Keratinocyte (primary cell): ENCODE results near the gene GHRH. TPM values are rescaled to one million over a fixed set of nuclear protein-coding genes. Genes with fewer than 3 reads are reported as not detected.

Source experiments
- DNase-seq: peaks from one replicate; pipeline ENCODE4 v3.0.0-alpha.2; 2011; ENCODE audit warnings: low read depth, missing footprints, low spot score
- FAIRE-seq: peaks from 2 replicates; lab custom pipeline; 2011; peaks lifted over from hg19 to GRCh38; lab: Jason Lieb, UNC
- H2AFZ ChIP-seq: 2 replicates; pipeline ENCODE4 v1.6.0; 2012; ENCODE audit warnings: low read length, control low read depth, inconsistent platforms; ENCODE audit not compliant: control insufficient read depth
- H3K27ac ChIP-seq: 2 replicates; pipeline ENCODE4 v1.5.1; 2011; ENCODE audit warnings: low read length; ENCODE audit not compliant: control insufficient read depth, insufficient read depth
- H3K27me3 ChIP-seq: 3 replicates; pipeline ENCODE4 v1.6.0; 2011; ENCODE audit warnings: low read length; ENCODE audit not compliant: control insufficient read depth, insufficient read depth; ENCODE audit errors: extremely low read depth
- H3K36me3 ChIP-seq, 2 experiments: 2 replicates in 1 of 2; 3 replicates in 1 of 2; pipeline ENCODE4 v1.5.1; 2011; ENCODE audit warnings: low read length in 2 of 2, mild to moderate bottlenecking in 1 of 2; ENCODE audit not compliant: control insufficient read depth in 2 of 2, insufficient read depth in 2 of 2; ENCODE audit errors: extremely low read depth in 1 of 2
- H3K4me1 ChIP-seq: 3 replicates; pipeline ENCODE4 v1.5.1; 2011; ENCODE audit warnings: low read length; ENCODE audit not compliant: control insufficient read depth, insufficient read depth; ENCODE audit errors: extremely low read depth
- H3K4me2 ChIP-seq: 3 replicates; pipeline ENCODE4 v1.6.0; 2011; ENCODE audit warnings: low read depth, low read length; ENCODE audit not compliant: control insufficient read depth, insufficient read depth; ENCODE audit errors: extremely low read depth
- H3K4me3 ChIP-seq, 3 experiments: fragments of 200-600 bp in 1 of 3; sonication (generic) in 1 of 3; 2 replicates in 2 of 3; 3 replicates in 1 of 3; pipeline ENCODE4 v1.5.1; 2011 to 2016; ENCODE audit warnings: low read length in 3 of 3, mild to moderate bottlenecking in 3 of 3, control low read depth in 2 of 3, inconsistent platforms in 1 of 3, low read depth in 1 of 3, mixed read lengths in 1 of 3, mixed run types in 1 of 3, moderate library complexity in 1 of 3; ENCODE audit not compliant: control insufficient read depth in 2 of 3, insufficient read depth in 2 of 3; ENCODE audit errors: extremely low read depth in 1 of 3
- H3K79me2 ChIP-seq: 2 replicates; pipeline ENCODE4 v1.6.0; 2012; ENCODE audit warnings: low read length; ENCODE audit not compliant: control insufficient read depth, insufficient read depth
- H3K9ac ChIP-seq: 3 replicates; pipeline ENCODE4 v1.6.0; 2011; ENCODE audit warnings: low read length; ENCODE audit not compliant: control insufficient read depth, insufficient read depth; ENCODE audit errors: extremely low read depth
- H3K9me1 ChIP-seq: 3 replicates; pipeline ENCODE4 v1.6.0; 2011; ENCODE audit warnings: low read length; ENCODE audit not compliant: control insufficient read depth, insufficient read depth; ENCODE audit errors: extremely low read depth
- H3K9me3 ChIP-seq: 2 replicates; pipeline ENCODE4 v1.5.1; 2012; ENCODE audit warnings: low read depth, low read length; ENCODE audit not compliant: control insufficient read depth
- H4K20me1 ChIP-seq: 3 replicates; pipeline ENCODE4 v1.6.0; 2011; ENCODE audit warnings: low read length; ENCODE audit not compliant: control insufficient read depth, insufficient read depth; ENCODE audit errors: extremely low read depth
- EZH2 ChIP-seq: IDR thresholded peaks from one replicate; pipeline ENCODE4 v1.6.1; 2012; ENCODE audit warnings: inconsistent platforms, mild to moderate bottlenecking, low read length, moderate library complexity
- dilution Hi-C: fragments of 300-500 bp; cut with MboI; formaldehyde crosslinking; loops from one replicate; pipeline ENCODE4 v1.7.0; 2020; ENCODE audit warnings: low sequenced_read_pairs; ENCODE audit not compliant: extremely low pct_ligation_motif_present
- polyA plus RNA-seq, 5 experiments: library from polyadenylated mRNA; depleted of rRNA in 3 of 5; stranded (reverse) in 3 of 5; stranded (forward) in 1 of 5; unstranded in 1 of 5; fragments of >200 nt; gene quantifications; 1 replicate in 1 of 5; 2 replicates in 3 of 5; 3 replicates in 1 of 5; pipeline versions ENCODE4 v1.2.1 to v1.2.3, GENCODE V29; 2011 to 2012; ENCODE audit warnings: missing spikeins in 2 of 5, low read depth in 1 of 5, low replicate concordance in 1 of 5
- TF ChIP-seq, protein P1 (sequence below), 3 experiments: IDR thresholded peaks in 1 of 3; conservative IDR thresholded peaks in 1 of 3; optimal IDR thresholded peaks in 1 of 3; 2 replicates in 2 of 3; 3 replicates in 1 of 3; pipeline versions ENCODE3 to v1.5.1; 2011; ENCODE audit warnings: low read length in 3 of 3, mild to moderate bottlenecking in 3 of 3, moderate library complexity in 2 of 3, control low read depth in 1 of 3, inconsistent platforms in 1 of 3; ENCODE audit not compliant: insufficient read depth in 2 of 3; ENCODE audit errors: extremely low read depth in 1 of 3

Gene GHRH
- polyA plus RNA-seq, 1 donor (not counting 4 experiments of a cell fraction or from before 2014, with no cell fraction given), result not detected

DNA sequence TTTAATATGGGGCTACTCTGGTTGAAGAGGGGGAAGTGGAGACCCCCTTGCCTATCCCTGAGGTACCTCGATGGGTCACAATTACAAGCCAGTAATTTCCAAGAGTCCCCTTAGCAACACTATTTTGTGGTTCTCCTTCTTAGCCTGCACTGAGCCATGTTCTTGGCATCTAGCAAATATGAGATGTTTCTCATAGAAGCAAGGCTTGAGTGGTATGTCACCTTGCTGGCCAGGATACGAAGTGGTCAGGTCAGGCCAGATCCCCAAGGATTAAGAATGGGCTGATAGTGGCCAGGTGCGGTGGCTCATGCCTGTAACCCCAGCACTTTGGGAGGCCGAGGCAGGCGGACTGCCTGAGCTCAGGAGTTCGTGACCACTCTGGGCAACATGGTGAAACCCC is 2.1 kb upstream of the GHRH start:
- peaks cover 31% of the 10 kb centered on the region for H3K27me3 ChIP-seq
- no peaks in the 10 kb centered on the region for H3K9me1 ChIP-seq
- H3K36me3 ChIP-seq, result no peaks in the 10 kb centered on the region
- H3K9me3 ChIP-seq, result no peaks in the 10 kb centered on the region
- H4K20me1 ChIP-seq, result no peaks in the 10 kb centered on the region
- no peak overlapping the region for H3K27ac ChIP-seq
- H3K79me2 ChIP-seq, result no peaks in the 10 kb centered on the region
- H3K4me1 ChIP-seq, result peaks cover 3% of the 10 kb centered on the region
- no peak overlapping the region for H3K4me2 ChIP-seq
- dilution Hi-C loops, result loop anchor here (25.0 kb wide), 1 partner anchor 224 kb away; no protein-coding TSS in a partner anchor
- no peak overlapping the region for H3K9ac ChIP-seq
- DNase-seq (no peak), FAIRE-seq (no peak)
- no peak overlapping the region for H3K4me3 ChIP-seq
- no peak for TF ChIP-seq EZH2
- TF ChIP-seq, protein P1, sequence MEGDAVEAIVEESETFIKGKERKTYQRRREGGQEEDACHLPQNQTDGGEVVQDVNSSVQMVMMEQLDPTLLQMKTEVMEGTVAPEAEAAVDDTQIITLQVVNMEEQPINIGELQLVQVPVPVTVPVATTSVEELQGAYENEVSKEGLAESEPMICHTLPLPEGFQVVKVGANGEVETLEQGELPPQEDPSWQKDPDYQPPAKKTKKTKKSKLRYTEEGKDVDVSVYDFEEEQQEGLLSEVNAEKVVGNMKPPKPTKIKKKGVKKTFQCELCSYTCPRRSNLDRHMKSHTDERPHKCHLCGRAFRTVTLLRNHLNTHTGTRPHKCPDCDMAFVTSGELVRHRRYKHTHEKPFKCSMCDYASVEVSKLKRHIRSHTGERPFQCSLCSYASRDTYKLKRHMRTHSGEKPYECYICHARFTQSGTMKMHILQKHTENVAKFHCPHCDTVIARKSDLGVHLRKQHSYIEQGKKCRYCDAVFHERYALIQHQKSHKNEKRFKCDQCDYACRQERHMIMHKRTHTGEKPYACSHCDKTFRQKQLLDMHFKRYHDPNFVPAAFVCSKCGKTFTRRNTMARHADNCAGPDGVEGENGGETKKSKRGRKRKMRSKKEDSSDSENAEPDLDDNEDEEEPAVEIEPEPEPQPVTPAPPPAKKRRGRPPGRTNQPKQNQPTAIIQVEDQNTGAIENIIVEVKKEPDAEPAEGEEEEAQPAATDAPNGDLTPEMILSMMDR (optimal IDR thresholded peaks at IDR 0.05 in 1 of 3, IDR thresholded peaks at IDR 0.05 in 1 of 3, conservative IDR thresholded peaks at IDR 0.05 in 1 of 3; ENCODE audit: extremely low read depth in 1 of 3, insufficient read depth in 2 of 3, low read length in 3 of 3), result no peak
- no peak overlapping the region for H2AFZ ChIP-seq

DNA sequence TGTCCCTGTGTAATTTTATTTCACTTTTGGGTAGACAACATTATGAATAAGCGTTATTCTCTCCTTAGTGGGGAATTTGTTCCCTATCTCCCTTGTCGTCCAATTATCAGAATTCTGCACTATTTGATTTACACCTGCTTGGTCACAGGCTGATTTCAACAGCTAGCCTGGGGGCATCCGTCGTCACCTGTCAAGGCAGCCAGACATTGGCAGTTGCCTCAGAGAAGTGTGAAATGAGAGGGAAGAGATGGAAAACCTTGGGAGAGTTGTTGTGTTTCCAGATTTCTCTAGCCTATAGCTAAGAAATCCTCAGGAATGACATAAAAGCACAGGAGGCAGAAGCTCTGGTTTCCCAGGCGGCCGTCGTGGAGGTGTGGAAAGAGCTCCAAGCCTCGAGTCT is 891 bp upstream of the GHRH start:
- DNase-seq, result no peak
- no peak overlapping the region for H3K27ac ChIP-seq
- H3K9me3 ChIP-seq, result no peaks in the 10 kb centered on the region
- no peaks in the 10 kb centered on the region for H3K9me1 ChIP-seq
- peaks cover 36% of the 10 kb centered on the region for H3K27me3 ChIP-seq
- H3K4me1 ChIP-seq, result peaks cover 3% of the 10 kb centered on the region
- no peak overlapping the region for H3K4me2 ChIP-seq
- FAIRE-seq, result no peak
- TF ChIP-seq, protein P1 (optimal IDR thresholded peaks at IDR 0.05 in 1 of 3, IDR thresholded peaks at IDR 0.05 in 1 of 3, conservative IDR thresholded peaks at IDR 0.05 in 1 of 3; ENCODE audit: extremely low read depth in 1 of 3, insufficient read depth in 2 of 3, low read length in 3 of 3), result no peak
- TF ChIP-seq EZH2, result no peak
- no peaks in the 10 kb centered on the region for H4K20me1 ChIP-seq
- H3K79me2 ChIP-seq, result no peaks in the 10 kb centered on the region
- H3K36me3 ChIP-seq, result no peaks in the 10 kb centered on the region
- dilution Hi-C loops, result loop anchor here (25.0 kb wide), 1 partner anchor 225 kb away; no protein-coding TSS in a partner anchor
- no peak overlapping the region for H3K4me3 ChIP-seq
- no peak overlapping the region for H3K9ac ChIP-seq
- no peak overlapping the region for H2AFZ ChIP-seq
